Mesodermal cell (in vitro differentiated cells): ENCODE measurements around the gene FAM83G.

Experiments
- H3K27ac ChIP-seq: 2 replicates; pipeline ENCODE4 v1.7.0; 2013; ENCODE audit warnings: mild to moderate bottlenecking, low read depth, low read length, moderate library complexity; ENCODE audit not compliant: severe bottlenecking
- H3K36me3 ChIP-seq: 2 replicates; pipeline ENCODE4 v1.7.1; 2013; ENCODE audit warnings: mild to moderate bottlenecking, low read length, moderate library complexity; ENCODE audit not compliant: control insufficient read depth, insufficient read depth
- H3K4me1 ChIP-seq: one replicate; pipeline ENCODE4 v1.7.1; 2013; ENCODE audit warnings: mild to moderate bottlenecking, low read length; ENCODE audit not compliant: insufficient read depth, control insufficient read depth, poor library complexity, severe bottlenecking
- H3K4me3 ChIP-seq: 2 replicates; pipeline ENCODE4 v1.7.0; 2013; ENCODE audit warnings: low read length, control low read depth, mild to moderate bottlenecking; ENCODE audit not compliant: insufficient read depth, poor library complexity, severe bottlenecking; ENCODE audit errors: extremely low read depth
- H3K9me3 ChIP-seq: 2 replicates; pipeline ENCODE4 v1.7.1; 2013; ENCODE audit warnings: mild to moderate bottlenecking, low read length, moderate library complexity; ENCODE audit not compliant: control insufficient read depth
- whole genome bisulfite sequencing, 2 experiments: methylation state at CpG; one replicate each; pipeline ENCODE4 v1.1.5; 2013; ENCODE audit warnings: missing lambda C conversion rate in 2 of 2; ENCODE audit not compliant: insufficient coverage in 2 of 2; 5-methylcytosine and 5-hydroxymethylcytosine counted together

FAM83G gene

DNA sequence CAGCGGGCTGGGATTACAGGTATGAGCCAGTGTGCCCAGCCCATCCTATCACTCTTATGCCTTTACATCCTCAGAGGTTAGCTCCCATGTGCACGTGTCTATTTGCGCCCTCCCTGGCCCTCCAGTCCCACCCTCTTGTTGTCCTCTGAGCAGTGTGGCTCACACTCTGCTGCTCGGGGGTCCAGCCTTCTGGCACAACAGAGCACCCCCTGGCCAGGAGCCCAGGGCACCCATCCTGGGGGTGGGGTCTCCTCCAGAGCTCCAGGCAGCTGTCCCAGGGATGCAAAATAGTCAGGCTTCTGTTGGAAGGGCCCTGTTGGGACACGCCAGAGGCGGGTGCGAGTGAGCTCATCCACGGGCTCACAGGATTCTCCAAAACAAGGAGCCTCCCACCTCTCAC lies 11.7 kb upstream of the FAM83G start:
- WGBS, 2 experiments = 90 to 97% methylated on average over 8 of the region's 8 CpGs
- H3K4me1 ChIP-seq = peaks cover 9% of the 10 kb centered on the region
- H3K9me3 ChIP-seq = no peaks in the 10 kb centered on the region
- H3K27ac ChIP-seq = no peak overlapping the region
- H3K4me3 ChIP-seq = no peak overlapping the region
- no peaks in the 10 kb centered on the region for H3K36me3 ChIP-seq

DNA sequence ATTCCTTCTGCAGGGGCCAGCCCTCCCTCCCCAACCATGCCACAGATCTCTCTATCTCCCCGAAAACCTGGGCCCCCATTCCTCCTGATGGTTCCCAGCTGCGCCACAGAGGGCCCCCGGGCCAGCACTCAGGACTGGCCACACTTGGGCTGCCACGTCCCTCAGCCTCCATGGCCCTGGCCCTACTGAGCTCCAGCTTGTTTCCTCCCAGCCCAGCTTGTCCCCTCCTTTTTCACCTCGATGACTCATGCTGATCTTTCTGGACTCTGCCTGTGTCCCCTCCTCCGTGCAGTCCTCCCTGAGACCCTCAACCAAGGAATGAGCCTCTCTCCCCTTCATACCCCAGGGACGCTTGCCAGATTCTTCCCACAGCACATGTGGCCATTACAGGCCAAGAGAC lies 10.9 kb upstream of the FAM83G start:
- no peak overlapping the region for H3K27ac ChIP-seq
- H3K4me1 ChIP-seq = peaks cover 15% of the 10 kb centered on the region
- H3K36me3 ChIP-seq = no peaks in the 10 kb centered on the region
- 86 to 92% methylated on average over 5 to 7 of the region's 7 CpGs for WGBS, 2 experiments
- H3K9me3 ChIP-seq = no peaks in the 10 kb centered on the region
- H3K4me3 ChIP-seq = no peak overlapping the region

DNA sequence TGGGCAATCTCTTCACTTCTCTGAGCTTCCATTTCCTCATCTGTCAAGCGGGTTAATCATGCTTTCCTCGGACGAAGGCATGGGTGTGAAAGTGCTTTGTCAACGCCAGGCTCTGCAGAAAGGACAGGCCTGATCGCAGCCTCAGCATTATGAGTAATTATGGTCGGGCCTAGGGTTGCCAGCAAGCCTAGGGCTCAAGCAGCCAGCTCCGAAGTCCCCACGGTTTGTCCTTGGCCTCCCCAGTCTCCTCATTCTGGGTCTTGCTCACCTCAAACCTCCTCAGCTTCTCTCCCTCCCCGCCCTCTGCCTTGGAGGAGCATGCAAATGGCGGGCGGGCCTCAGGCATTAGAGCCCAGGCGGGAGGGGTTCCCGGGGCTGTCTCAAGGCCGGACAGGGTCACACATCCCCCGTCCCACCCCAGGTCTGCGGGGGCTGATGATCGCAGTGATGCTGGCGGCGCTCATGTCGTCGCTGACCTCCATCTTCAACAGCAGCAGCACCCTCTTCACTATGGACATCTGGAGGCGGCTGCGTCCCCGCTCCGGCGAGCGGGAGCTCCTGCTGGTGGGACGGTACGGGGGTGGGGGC lies 10.2 kb upstream of the FAM83G start:
- 85 to 92% methylated on average over 12 to 19 of the region's 29 CpGs for WGBS, 2 experiments
- no peaks in the 10 kb centered on the region for H3K36me3 ChIP-seq
- H3K27ac ChIP-seq = no peak overlapping the region
- H3K9me3 ChIP-seq = no peaks in the 10 kb centered on the region
- peaks cover 15% of the 10 kb centered on the region for H3K4me1 ChIP-seq
- no peak overlapping the region for H3K4me3 ChIP-seq

DNA sequence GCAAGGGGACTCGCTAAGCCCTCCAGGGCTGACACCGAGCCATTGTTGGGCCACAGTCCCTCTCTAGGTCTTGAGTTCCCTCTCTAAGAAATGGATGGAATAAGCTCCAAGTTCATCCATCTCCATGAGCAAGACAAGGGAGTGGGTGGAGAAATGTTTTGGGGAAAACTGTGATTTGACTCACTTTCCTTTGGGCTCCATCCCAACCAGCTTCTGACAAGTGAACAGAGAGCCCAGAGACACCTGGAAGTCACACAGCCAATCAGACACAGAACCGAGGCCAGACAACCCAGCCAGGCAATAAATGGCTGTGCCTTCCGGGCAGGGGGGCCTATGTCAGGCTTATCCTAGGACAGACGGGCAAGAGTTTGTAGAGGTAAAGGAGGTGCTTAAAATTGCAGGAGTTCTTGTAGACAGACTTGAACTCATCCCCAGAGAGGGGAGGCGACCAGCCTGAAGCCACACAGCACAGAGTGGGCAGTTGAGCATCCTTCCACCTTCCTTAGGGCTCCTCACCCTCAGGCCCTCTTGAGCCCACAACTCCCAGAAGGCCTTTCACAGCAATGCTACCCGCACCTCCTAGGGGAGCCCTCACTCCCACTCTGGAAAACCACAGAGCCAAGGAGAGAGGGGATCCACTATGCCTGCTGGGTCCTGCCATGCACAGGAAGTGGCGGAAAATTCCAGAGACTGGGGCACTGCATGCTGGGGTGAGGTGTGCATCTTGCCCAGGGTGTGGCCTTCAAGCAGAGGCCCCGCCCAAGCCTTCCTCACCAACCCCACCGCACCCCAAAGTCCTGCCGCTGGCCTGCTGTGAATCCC lies 9.5 kb upstream of the FAM83G start:
- Histone ChIP-seq H3K27ac (no peak overlapping the region), H3K36me3 (no peaks in the 10 kb centered on the region), H3K4me3 (no peak overlapping the region), H3K4me1 (peaks cover 15% of the 10 kb centered on the region), H3K9me3 (no peaks in the 10 kb centered on the region)
- WGBS, 2 experiments = 94 to 95% methylated on average over 7 to 8 of the region's 11 CpGs

DNA sequence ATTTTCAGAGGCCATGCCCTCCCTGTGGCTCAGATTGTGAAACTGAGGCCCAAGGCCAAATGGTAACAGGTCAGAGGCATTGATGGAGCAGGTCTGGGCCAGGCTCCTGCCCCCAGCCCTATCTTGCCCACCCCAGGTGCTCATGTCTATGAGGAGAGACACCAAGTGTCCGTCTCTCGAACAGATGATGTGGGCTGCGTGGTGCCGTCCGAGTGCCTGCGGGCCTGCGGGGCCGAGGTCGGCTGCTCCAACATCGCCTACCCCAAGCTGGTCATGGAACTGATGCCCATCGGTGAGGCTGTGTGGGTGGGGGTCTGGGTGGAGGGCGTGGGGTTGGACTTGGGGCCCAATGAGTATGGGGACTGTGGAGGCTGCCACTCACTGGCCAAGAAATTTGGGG lies 8.7 kb upstream of the FAM83G start:
- Histone ChIP-seq H3K9me3 (no peaks in the 10 kb centered on the region), H3K36me3 (no peaks in the 10 kb centered on the region), H3K4me3 (no peak overlapping the region), H3K4me1 (peaks cover 15% of the 10 kb centered on the region), H3K27ac (no peak overlapping the region)
- WGBS, 2 experiments = 98 to 100% methylated on average over 3 to 11 of the region's 12 CpGs

DNA sequence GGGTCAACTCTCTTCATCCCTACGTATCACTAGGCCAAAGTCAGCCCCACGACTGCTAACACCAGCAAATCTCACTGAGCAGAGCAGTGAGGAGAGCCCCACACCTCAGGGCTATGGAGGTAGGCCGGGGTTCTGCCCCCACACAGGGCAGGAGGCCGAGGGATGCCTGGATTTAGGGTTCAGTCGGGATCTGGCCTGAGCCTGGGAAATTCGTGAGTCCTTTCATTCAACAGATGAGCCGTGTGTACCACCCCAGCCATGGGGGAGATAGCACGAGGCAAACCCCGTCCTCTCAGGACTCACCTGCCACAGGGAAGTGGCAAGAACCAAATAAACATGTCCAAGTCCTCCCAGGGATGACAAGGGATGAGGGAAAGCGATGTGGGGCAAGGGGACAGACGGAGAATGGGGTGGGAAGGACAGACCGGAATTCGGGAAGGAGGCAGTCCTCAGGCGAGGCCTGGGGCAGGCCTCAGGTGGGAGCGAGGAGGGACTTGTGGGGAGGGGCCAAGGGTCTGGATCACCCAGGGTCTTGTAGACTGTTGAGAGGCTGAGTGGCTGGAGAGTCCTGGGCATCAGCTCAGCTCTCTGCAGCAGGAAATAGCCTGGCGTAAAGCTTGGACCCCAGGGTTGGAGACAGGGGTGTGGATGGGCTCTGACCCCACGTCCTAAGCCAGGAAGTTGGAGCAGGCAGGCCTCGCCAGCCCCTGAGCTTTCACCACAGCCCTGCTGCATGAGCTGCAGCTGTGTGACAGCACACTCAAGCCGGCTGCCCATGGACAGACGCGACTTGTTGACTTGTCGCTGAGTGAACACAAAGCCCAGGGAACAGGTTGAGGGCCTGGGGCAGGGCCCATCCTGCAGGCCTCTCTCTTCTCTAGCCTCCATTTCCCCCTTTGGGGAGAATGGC lies 7.9 kb upstream of the FAM83G start:
- Histone ChIP-seq H3K36me3 (no peaks in the 10 kb centered on the region), H3K27ac (no peak overlapping the region), H3K9me3 (no peaks in the 10 kb centered on the region), H3K4me1 (peaks cover 15% of the 10 kb centered on the region), H3K4me3 (no peak overlapping the region)
- 95 to 96% methylated on average over 18 to 20 of the region's 22 CpGs for WGBS, 2 experiments

DNA sequence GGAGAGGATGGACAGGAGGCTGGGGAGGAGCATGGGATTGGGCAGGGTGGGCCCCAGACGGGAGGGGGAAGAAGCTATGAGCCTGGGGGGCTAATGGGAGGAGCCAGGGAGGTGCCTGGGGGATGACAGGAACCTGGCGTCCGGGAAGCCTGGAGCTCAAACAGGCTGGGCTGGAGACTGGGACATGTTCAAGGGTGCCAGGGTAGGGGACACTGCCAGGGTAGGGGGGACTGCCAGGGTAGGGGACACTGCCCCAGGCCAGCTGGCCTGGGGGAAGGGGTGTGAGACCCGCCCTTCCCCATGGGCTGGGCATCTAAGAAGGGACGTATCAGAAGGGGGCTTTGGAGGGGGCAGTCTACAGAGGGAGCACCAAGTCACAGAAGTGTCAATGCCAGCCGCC lies 7.0 kb upstream of the FAM83G start:
- H3K9me3 ChIP-seq = peaks cover 4% of the 10 kb centered on the region
- 88 to 93% methylated on average over 6 of the region's 6 CpGs for WGBS, 2 experiments
- no peaks in the 10 kb centered on the region for H3K36me3 ChIP-seq
- no peak overlapping the region for H3K27ac ChIP-seq
- peaks cover 15% of the 10 kb centered on the region for H3K4me1 ChIP-seq
- H3K4me3 ChIP-seq = no peak overlapping the region

DNA sequence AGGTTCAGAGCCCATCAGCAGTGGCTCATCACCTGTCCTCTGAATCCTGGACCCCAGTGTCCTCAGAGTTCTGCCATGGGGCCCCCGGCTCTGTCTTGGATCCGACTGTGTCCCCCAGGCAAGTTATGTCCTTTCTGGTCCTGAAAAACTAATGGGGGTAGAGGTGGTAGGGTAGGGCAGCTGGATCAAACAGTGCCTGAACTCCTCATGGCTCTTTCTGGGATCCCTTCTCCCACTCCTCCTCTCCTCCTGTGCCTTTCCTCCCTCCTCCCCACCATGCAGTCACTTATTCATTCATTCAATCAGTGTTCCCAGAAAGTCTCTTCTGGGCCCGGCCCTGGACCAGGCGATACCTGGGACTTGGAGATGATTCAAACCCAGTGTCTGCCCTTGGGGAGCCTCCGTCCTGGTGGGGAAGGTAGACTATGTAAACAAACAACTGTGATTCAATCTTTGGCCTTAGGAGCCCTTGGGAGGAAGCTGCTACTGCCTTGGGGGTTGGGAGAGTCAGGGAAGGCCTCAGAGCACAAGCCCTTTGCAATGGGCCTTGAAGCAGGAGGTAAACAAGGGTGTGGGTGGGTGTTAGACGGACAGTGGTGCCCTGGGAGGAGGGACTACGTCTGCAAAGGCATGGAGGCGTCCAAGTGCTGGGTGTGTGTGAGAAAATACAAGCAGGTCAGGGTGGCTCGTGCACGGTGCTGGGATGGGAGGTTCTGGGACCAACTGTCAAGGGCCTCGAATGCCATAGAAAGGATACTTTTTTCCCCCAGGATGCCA lies 6.4 kb upstream of the FAM83G start:
- H3K36me3 ChIP-seq = no peaks in the 10 kb centered on the region
- WGBS, 2 experiments = 56 to 62% methylated on average over 9 of the region's 11 CpGs
- peaks cover 15% of the 10 kb centered on the region for H3K4me1 ChIP-seq
- H3K9me3 ChIP-seq = peaks cover 6% of the 10 kb centered on the region
- no peak overlapping the region for H3K27ac ChIP-seq
- H3K4me3 ChIP-seq = no peak overlapping the region

DNA sequence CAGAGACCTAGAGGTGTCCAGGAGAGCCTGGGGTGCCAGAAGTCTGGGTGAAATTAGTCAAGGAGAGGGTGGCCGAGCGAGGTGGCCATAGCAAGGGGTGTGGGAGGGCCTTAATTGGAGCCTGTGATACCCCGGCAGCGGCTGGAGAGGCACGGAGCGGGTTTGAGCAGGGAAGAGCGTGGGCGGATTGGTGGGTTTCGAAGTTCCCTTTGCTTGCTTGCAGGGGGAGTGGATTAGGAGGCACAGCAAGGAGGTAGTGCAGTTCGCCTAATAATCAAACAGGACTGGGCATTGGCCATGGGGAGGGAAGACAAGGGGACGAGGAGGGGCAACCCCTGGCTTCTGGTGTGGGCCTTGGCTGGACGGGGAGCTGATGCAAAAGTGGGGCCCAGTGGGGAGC lies 5.4 kb upstream of the FAM83G start:
- Histone ChIP-seq H3K36me3 (no peaks in the 10 kb centered on the region), H3K27ac (no peak overlapping the region), H3K4me1 (peaks cover 15% of the 10 kb centered on the region), H3K9me3 (peaks cover 6% of the 10 kb centered on the region), H3K4me3 (no peak overlapping the region)
- WGBS, 2 experiments = 88 to 93% methylated on average over 11 to 12 of the region's 12 CpGs

DNA sequence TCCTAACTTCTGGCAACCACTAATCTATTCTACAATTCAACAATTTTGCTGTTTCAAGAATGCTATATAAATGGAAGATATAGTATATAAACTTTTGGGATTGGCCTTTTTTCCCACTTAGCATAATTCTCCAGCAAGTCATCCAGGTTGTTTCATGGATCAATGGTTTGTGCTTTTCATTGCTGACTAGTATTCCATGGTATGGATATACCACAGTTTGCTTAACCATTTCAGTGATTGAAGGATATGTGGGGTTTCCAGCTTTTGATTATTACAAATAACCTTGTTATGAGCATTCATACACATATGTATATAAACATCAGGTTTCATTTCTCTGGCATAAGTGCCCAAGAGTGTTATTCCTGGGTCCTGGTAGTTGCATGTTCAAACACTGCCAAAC lies 2.1 kb upstream of the FAM83G start:
- Histone ChIP-seq H3K27ac (no peak overlapping the region), H3K4me1 (peaks cover 13% of the 10 kb centered on the region), H3K36me3 (peaks cover 9% of the 10 kb centered on the region), H3K9me3 (peaks cover 6% of the 10 kb centered on the region), H3K4me3 (no peak overlapping the region)
